GM12878 (cell line): ENCODE data around the gene FBXW9. TPM values are rescaled to one million over a fixed set of nuclear protein-coding genes. Genes with fewer than 3 reads are reported as not detected.

ENCODE experiments used
- ATAC-seq: fragments of 200-7000 bp; cut with Tn5 transposase; 3 replicates; pipeline ENCODE4 v1.9.1; 2020; ENCODE audit warnings: mild to moderate bottlenecking, moderate library complexity
- BruUV-seq: library from RNA; stranded (reverse); fragments of 400-500 nt; replicated peaks from 2 replicates; lab custom pipeline; 2021; lab: Mats Ljungman, UMichigan
- CTCF ChIA-PET: fragments of 300-600 bp; sonication (Branson Sonifier 250); formaldehyde crosslinking; extraction: SDS; loops from one replicate; lab custom pipeline; 2021; ENCODE audit warnings: inconsistent platforms; lab: Yijun Ruan, JAX
- POLR2A ChIA-PET: fragments of 350-600 bp; formaldehyde crosslinking; extraction: SDS; loops from one replicate; lab custom pipeline; 2021; ENCODE audit warnings: inconsistent platforms; lab: Charles Lee
- RAD21 ChIA-PET: fragments of 300-600 bp; sonication (Branson Sonifier 250); formaldehyde crosslinking; loops from one replicate; lab custom pipeline; 2023; ENCODE audit warnings: antibody characterized with exemption; ENCODE audit not compliant: unreplicated experiment; lab: Charles Lee
- SMC1A ChIA-PET: fragments of 300-600 bp; sonication (Branson Sonifier 250); formaldehyde crosslinking; loops from one replicate; lab custom pipeline; 2023; ENCODE audit not compliant: unreplicated experiment, uncharacterized antibody; lab: Charles Lee
- DNase-seq: peaks from one replicate; pipeline ENCODE4 v3.0.0-alpha.2; 2011; ENCODE audit warnings: low read depth, low spot score
- FAIRE-seq: peaks from 3 replicates; lab custom pipeline; 2011; peaks lifted over from hg19 to GRCh38; lab: Jason Lieb, UNC
- H2AFZ ChIP-seq: 2 replicates; pipeline ENCODE4 v1.6.0; 2011; ENCODE audit warnings: low read depth, low read length, control low read depth; ENCODE audit not compliant: control insufficient read depth
- H3K27ac ChIP-seq: 2 replicates; pipeline ENCODE4 v1.5.1; 2011; ENCODE audit warnings: control low read depth; ENCODE audit not compliant: control insufficient read depth, insufficient read depth
- H3K27me3 ChIP-seq, 2 experiments: replicated peaks in 1 of 2; 2 replicates each; pipeline versions ENCODE4 v1.6.0 to v1.6.1; 2011; ENCODE audit warnings: low read length in 1 of 2; ENCODE audit not compliant: control insufficient read depth in 2 of 2, insufficient read depth in 2 of 2
- H3K36me3 ChIP-seq, 2 experiments: 2 replicates each; pipeline ENCODE4 v1.5.1; 2011; ENCODE audit warnings: low read length in 1 of 2; ENCODE audit not compliant: control insufficient read depth in 2 of 2, insufficient read depth in 2 of 2
- H3K4me1 ChIP-seq: 2 replicates; pipeline ENCODE4 v1.6.1; 2011; ENCODE audit warnings: mild to moderate bottlenecking, low read length, moderate library complexity, mixed read lengths; ENCODE audit not compliant: control insufficient read depth, insufficient read depth
- H3K4me2 ChIP-seq: 2 replicates; pipeline ENCODE4 v1.6.0; 2011; ENCODE audit warnings: control low read depth; ENCODE audit not compliant: control insufficient read depth, insufficient read depth
- H3K4me3 ChIP-seq: fragments of 200-600 bp; sonication (generic); 2 replicates; pipeline ENCODE4 v1.5.1; 2016
- H3K79me2 ChIP-seq: 2 replicates; pipeline ENCODE4 v1.6.0; 2011; ENCODE audit warnings: low read length; ENCODE audit not compliant: control insufficient read depth, insufficient read depth
- H3K9ac ChIP-seq: 2 replicates; pipeline ENCODE4 v1.8.0; 2011; ENCODE audit warnings: low read length, control low read depth, mixed read lengths; ENCODE audit not compliant: control insufficient read depth, insufficient read depth
- H3K9me3 ChIP-seq: replicated peaks from 3 replicates; pipeline ENCODE4 v1.5.1; 2011; ENCODE audit warnings: mild to moderate bottlenecking, low read length; ENCODE audit not compliant: control insufficient read depth, insufficient read depth
- H4K20me1 ChIP-seq: 2 replicates; pipeline ENCODE4 v1.6.0; 2011; ENCODE audit not compliant: control insufficient read depth, insufficient read depth
- GATAD2B ChIP-seq: fragments of 450-650 bp; conservative IDR thresholded peaks from 2 replicates; pipeline ENCODE4 v1.6.1; 2017; ENCODE audit warnings: low read depth, mild to moderate bottlenecking, moderate library complexity
- IRF4 ChIP-seq: IDR thresholded peaks from 2 replicates; pipeline ENCODE4 v1.6.1; 2011; ENCODE audit warnings: low read depth, low read length
- KAT2A ChIP-seq: conservative IDR thresholded peaks from 2 replicates; pipeline ENCODE4 v1.6.1; 2011; ENCODE audit warnings: low read depth, low read length; ENCODE audit not compliant: control insufficient read depth
- KLF5 ChIP-seq: fragments of 450-650 bp; IDR thresholded peaks from 2 replicates; pipeline ENCODE4 v1.6.1; 2014; ENCODE audit warnings: mild to moderate bottlenecking; ENCODE audit not compliant: partially characterized antibody
- MXI1 ChIP-seq: fragments of 150-350 bp; IDR thresholded peaks from 2 replicates; pipeline ENCODE4 v1.6.1; 2011; ENCODE audit warnings: low read depth, mild to moderate bottlenecking, inconsistent platforms, low read length, improper control_type of control experiment
- NFYA ChIP-seq: IDR thresholded peaks from 2 replicates; pipeline ENCODE4 v1.6.1; 2011; ENCODE audit warnings: low read depth, mild to moderate bottlenecking, low read length, improper control_type of control experiment, borderline replicate concordance
- NR2C2 ChIP-seq: IDR thresholded peaks from 2 replicates; pipeline ENCODE4 v1.6.1; 2011; ENCODE audit warnings: borderline replicate concordance, low read depth; ENCODE audit not compliant: control insufficient read depth, insufficient read length
- PKNOX1 ChIP-seq: fragments of 450-650 bp; IDR thresholded peaks from 2 replicates; pipeline ENCODE4 v1.6.1; 2016; ENCODE audit warnings: mild to moderate bottlenecking
- SP1 ChIP-seq: IDR thresholded peaks from one replicate; pipeline ENCODE4 v1.6.1; 2011; ENCODE audit warnings: low read depth, low read length
- SRF ChIP-seq, 2 experiments: IDR thresholded peaks; 2 replicates each; pipeline ENCODE4 v1.6.1; 2011; ENCODE audit warnings: low read depth in 2 of 2, low read length in 2 of 2, mild to moderate bottlenecking in 1 of 2, moderate library complexity in 1 of 2
- TARDBP ChIP-seq: IDR thresholded peaks from 2 replicates; pipeline ENCODE4 v1.6.1; 2016; ENCODE audit warnings: borderline replicate concordance
- TCF12 ChIP-seq: IDR thresholded peaks from 2 replicates; pipeline ENCODE4 v1.6.1; 2011; ENCODE audit warnings: low read depth, mild to moderate bottlenecking, low read length
- WGBS: methylation state at CpG from one replicate; pipeline ENCODE4 v1.1.6; 2016; ENCODE audit warnings: low lambda C conversion rate; ENCODE audit not compliant: insufficient replicate concordance, insufficient coverage; ENCODE audit errors: missing lambda C conversion rate; 5-methylcytosine and 5-hydroxymethylcytosine counted together
- in situ Hi-C: fragments of 300-500 bp; cut with MboI; formaldehyde crosslinking; loops from 9 replicates; pipeline ENCODE4 v1.14.3; 2018; ENCODE audit warnings: mixed read lengths
- intact Hi-C: fragments of 100-400 bp; cut with micrococcal nuclease; formaldehyde crosslinking; loops from one replicate; pipeline ENCODE4 v1.14.2; 2022; ENCODE audit not compliant: unreplicated experiment
- polyA plus RNA-seq, 11 experiments: library from polyadenylated mRNA; depleted of rRNA in 4 of 11; unstranded in 6 of 11; stranded (reverse) in 5 of 11; fragments of >200 nt; fragmentation: Nextera tagmentation in 4 of 11; fragmentation: Illumina TruSeq in 1 of 11; extraction: Ambion mirVana in 4 of 11; extraction: Trizol in 1 of 11; gene quantifications; 1 replicate in 1 of 11; 2 replicates in 10 of 11; pipeline versions ENCODE4 v1.2.1 to v1.2.3, GENCODE V29; 2011 to 2016; ENCODE audit warnings: inconsistent platforms in 2 of 11, missing spikeins in 2 of 11, low read depth in 1 of 11
- total RNA-seq, 4 experiments: library from RNA; depleted of rRNA in 3 of 4; stranded (reverse); fragments of >200 nt in 3 of 4; fragmentation: Illumina TruSeq in 1 of 4; extraction: Trizol in 1 of 4; gene quantifications; 2 replicates each; pipeline versions ENCODE4 v1.2.1 to v1.2.3, GENCODE V29; 2013 to 2021
- TF ChIP-seq, protein P1 (sequence below): fragments of 450-650 bp; conservative IDR thresholded peaks from 2 replicates; pipeline ENCODE4 v1.6.1; 2017; ENCODE audit warnings: mild to moderate bottlenecking, moderate library complexity
- TF ChIP-seq, protein P2 (sequence below): IDR thresholded peaks from 2 replicates; pipeline ENCODE4 v1.6.1; 2011; ENCODE audit warnings: mild to moderate bottlenecking, low read depth, low read length, moderate library complexity; ENCODE audit not compliant: insufficient replicate concordance

Gene FBXW9
- total and polyA plus RNA-seq, 10 of the 15 experiments (the other 5 are each of a cell fraction or from before 2014, with no cell fraction given) = 0.21 to 14.8 (median 7.3) TPM

- Histone ChIP-seq H3K4me3 (no peak overlapping the region), H3K27me3 (no peaks in the 10 kb centered on the region), H3K79me2 (no peaks in the 10 kb centered on the region), H3K27ac (no peak overlapping the region), H4K20me1 (no peaks in the 10 kb centered on the region), H3K9ac (no peak overlapping the region), H3K4me2 (no peak overlapping the region), H3K9me3 (no peaks in the 10 kb centered on the region), H3K4me1 (no peaks in the 10 kb centered on the region), H3K36me3 (peaks cover 29 to 47% of the 10 kb centered on the region in 2 experiments), H2AFZ (no peak overlapping the region)
- 96% methylated on average over 13 of the region's 13 CpGs for WGBS
- ATAC-seq = no peak
- SMC1A ChIA-PET = no interaction called here
- DNase-seq = no peak
- intact Hi-C loops (no loop called here), in situ Hi-C loops (no loop called here)
- RAD21 ChIA-PET = no interaction called here
- CTCF ChIA-PET = no interaction called here
- POLR2A ChIA-PET = no interaction called here
- TF ChIP-seq, protein P1, sequence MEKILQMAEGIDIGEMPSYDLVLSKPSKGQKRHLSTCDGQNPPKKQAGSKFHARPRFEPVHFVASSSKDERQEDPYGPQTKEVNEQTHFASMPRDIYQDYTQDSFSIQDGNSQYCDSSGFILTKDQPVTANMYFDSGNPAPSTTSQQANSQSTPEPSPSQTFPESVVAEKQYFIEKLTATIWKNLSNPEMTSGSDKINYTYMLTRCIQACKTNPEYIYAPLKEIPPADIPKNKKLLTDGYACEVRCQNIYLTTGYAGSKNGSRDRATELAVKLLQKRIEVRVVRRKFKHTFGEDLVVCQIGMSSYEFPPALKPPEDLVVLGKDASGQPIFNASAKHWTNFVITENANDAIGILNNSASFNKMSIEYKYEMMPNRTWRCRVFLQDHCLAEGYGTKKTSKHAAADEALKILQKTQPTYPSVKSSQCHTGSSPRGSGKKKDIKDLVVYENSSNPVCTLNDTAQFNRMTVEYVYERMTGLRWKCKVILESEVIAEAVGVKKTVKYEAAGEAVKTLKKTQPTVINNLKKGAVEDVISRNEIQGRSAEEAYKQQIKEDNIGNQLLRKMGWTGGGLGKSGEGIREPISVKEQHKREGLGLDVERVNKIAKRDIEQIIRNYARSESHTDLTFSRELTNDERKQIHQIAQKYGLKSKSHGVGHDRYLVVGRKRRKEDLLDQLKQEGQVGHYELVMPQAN = no peak
- TF ChIP-seq MXI1 (no peak), NR2C2 (no peak), SRF (IDR thresholded peaks at IDR 0.05; ENCODE audit: low read depth in 2 of 2, low read length in 2 of 2) (no peak)
- FAIRE-seq = no peak
- BruUV-seq = no TSS peak
Observed at GRCh38 chr19:12705169-12705568, 8.7 kb upstream of the FBXW9 start.

GRCh38 chr19:12703046-12703445 is 6.6 kb upstream of the FBXW9 start:
- in situ Hi-C loops = no loop called here
- no peaks in the 10 kb centered on the region for H3K27me3 ChIP-seq
- 65% methylated on average over 9 of the region's 9 CpGs for WGBS
- ChIA-PET RAD21 (no interaction called here), CTCF (interaction anchor here (1.0 kb wide), 1 partner anchor 26 kb away, joined by 3 read pairs; no protein-coding TSS in a partner anchor), POLR2A (no interaction called here), SMC1A (interaction anchor here (0.6 to 0.7 kb wide), 2 partner anchors 22 to 92 kb away, joined by 3 to 4 read pairs; partner anchors contain the start of genes ZNF490 and ZNF791)
- H3K4me1 ChIP-seq = no peaks in the 10 kb centered on the region
- DNase-seq (no peak), FAIRE-seq (peak; percentile 52), ATAC-seq (peak; percentile 74)
- no peak overlapping the region for H2AFZ ChIP-seq
- no peak overlapping the region for H3K4me2 ChIP-seq
- H4K20me1 ChIP-seq = no peaks in the 10 kb centered on the region
- intact Hi-C loops = no loop called here
- no TSS peak for BruUV-seq
- H3K9ac ChIP-seq = no peak overlapping the region
- no peaks in the 10 kb centered on the region for H3K79me2 ChIP-seq
- peaks cover 23 to 44% of the 10 kb centered on the region in 2 experiments for H3K36me3 ChIP-seq
- no peaks in the 10 kb centered on the region for H3K9me3 ChIP-seq
- no peak overlapping the region for H3K4me3 ChIP-seq
- no peak overlapping the region for H3K27ac ChIP-seq
- no peak for TF ChIP-seq TCF12
- TF ChIP-seq NFYA = no peak
- TF ChIP-seq, protein P2, sequence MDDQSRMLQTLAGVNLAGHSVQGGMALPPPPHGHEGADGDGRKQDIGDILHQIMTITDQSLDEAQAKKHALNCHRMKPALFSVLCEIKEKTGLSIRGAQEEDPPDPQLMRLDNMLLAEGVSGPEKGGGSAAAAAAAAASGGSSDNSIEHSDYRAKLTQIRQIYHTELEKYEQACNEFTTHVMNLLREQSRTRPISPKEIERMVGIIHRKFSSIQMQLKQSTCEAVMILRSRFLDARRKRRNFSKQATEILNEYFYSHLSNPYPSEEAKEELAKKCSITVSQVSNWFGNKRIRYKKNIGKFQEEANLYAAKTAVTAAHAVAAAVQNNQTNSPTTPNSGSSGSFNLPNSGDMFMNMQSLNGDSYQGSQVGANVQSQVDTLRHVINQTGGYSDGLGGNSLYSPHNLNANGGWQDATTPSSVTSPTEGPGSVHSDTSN = peak; percentile 60
- TF ChIP-seq KAT2A = no peak
- no peak for TF ChIP-seq GATAD2B
- no peak for TF ChIP-seq TARDBP
- peak; percentile 86 for TF ChIP-seq PKNOX1
- TF ChIP-seq SP1 = peak; percentile 68
- no peak for TF ChIP-seq IRF4
- no peak for TF ChIP-seq KLF5
